AG09309 (cell line): Measurements from ENCODE around the gene EIF4EBP2.

Experiments
- DNase-seq: peaks from one replicate; pipeline ENCODE4 v3.0.0-alpha.2; 2010; ENCODE audit warnings: low read depth
- H3K4me3 ChIP-seq: 2 replicates; pipeline ENCODE4 v1.5.1; 2011; ENCODE audit warnings: mild to moderate bottlenecking, low read depth, low read length, moderate library complexity; ENCODE audit not compliant: control insufficient read depth
- CTCF ChIP-seq: IDR thresholded peaks from 2 replicates; pipeline ENCODE4 v1.5.1; 2011; ENCODE audit warnings: mild to moderate bottlenecking, low read depth, low read length, inconsistent platforms; ENCODE audit not compliant: insufficient read depth, control insufficient read depth; ENCODE audit errors: missing control alignments

Gene EIF4EBP2

DNA sequence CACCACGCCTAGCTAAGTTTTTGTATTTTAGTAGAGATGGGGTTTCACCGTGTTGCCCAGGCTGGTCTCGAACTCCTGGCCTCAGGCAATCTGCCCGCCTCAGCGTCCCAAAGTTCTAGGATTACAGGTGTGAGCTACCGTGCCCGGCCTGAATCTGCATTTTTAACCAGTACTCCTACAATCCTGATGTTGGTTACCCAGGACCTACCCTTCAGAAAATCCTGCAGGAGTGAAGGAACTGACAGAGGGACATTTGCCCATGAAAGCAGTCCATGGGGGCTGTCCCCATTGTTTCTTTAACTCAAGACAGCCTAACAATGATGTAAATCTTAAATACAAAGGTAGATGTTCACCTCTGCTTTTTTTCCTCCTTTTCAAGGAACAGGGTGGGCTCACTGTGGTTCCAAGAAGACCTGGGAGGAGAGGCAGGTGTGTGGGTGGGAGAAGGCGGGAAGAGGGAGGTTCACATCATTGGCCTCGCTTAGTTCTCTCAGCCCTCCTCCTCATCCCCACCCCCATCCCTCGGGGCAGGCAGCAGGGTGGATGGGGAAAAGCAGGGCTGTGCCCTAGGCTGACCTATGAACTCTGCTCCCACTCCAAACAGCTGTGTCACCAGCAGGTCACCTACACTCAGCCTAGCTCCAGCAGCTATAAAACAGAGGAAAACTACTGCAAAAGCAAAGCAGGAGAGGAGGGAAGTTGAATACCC, 35.0 kb upstream of the EIF4EBP2 start:
- TF ChIP-seq CTCF = no peak
- no peak for DNase-seq

DNA sequence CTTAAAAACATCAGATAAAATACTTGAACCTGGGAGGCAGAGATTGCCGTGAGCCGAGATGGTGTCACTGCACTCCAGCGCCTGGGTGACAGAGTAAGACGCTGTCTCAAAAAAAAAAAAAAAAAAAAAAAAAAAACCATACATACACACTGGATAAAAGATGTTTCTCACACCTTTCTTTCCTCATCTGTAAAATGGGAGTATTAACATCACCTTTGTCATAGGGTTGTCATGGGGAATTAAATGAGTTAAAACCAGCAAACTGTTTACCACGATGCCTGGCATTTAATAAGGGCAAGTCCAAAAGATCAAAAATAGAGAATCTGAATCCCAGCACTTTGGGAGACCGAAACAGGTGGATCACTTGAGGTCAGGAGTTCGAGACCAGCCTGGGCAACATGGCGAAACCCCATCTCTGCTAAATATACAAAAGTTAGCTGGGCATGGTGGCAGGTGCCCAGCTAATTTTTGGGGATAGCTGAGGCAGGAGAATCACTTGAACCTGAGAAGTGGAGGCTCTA, 34.4 kb upstream of the EIF4EBP2 start:
- H3K4me3 ChIP-seq = no peak overlapping the region
- TF ChIP-seq CTCF = no peak
- no peak for DNase-seq

More for the DNA sequence above, 35.0 kb upstream of the EIF4EBP2 start:
- H3K4me3 ChIP-seq = no peak overlapping the region

GRCh38 chr10:70370766-70371165, 33.2 kb upstream of the EIF4EBP2 start:
- H3K4me3 ChIP-seq = no peak overlapping the region
- DNase-seq = no peak
- no peak for TF ChIP-seq CTCF

DNA sequence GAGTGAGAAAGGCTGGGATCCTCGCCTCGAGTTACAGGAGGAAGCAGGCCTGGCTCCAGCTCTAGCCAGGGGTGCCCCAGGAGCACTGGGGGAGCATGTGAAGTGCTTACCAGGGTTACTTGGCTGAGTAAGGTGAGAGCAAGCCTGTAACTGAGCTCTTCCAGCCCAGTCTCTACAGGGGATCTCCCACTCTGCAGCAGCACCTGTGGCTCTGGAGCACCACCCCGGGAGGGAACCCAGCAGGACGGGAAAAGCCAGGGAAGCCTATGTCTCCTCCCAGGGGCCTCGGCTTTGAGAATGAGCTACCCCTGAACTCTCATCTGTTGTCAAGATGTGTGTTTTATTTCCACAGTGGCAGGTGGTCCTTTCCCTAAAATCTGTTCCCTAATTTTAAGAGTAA, 32.1 kb upstream of the EIF4EBP2 start:
- no peak for TF ChIP-seq CTCF
- no peak for DNase-seq
- no peak overlapping the region for H3K4me3 ChIP-seq

GRCh38 chr10:70374775-70375614, 28.9 kb upstream of the EIF4EBP2 start:
- H3K4me3 ChIP-seq = no peak overlapping the region
- no peak for TF ChIP-seq CTCF
- no peak for DNase-seq

DNA sequence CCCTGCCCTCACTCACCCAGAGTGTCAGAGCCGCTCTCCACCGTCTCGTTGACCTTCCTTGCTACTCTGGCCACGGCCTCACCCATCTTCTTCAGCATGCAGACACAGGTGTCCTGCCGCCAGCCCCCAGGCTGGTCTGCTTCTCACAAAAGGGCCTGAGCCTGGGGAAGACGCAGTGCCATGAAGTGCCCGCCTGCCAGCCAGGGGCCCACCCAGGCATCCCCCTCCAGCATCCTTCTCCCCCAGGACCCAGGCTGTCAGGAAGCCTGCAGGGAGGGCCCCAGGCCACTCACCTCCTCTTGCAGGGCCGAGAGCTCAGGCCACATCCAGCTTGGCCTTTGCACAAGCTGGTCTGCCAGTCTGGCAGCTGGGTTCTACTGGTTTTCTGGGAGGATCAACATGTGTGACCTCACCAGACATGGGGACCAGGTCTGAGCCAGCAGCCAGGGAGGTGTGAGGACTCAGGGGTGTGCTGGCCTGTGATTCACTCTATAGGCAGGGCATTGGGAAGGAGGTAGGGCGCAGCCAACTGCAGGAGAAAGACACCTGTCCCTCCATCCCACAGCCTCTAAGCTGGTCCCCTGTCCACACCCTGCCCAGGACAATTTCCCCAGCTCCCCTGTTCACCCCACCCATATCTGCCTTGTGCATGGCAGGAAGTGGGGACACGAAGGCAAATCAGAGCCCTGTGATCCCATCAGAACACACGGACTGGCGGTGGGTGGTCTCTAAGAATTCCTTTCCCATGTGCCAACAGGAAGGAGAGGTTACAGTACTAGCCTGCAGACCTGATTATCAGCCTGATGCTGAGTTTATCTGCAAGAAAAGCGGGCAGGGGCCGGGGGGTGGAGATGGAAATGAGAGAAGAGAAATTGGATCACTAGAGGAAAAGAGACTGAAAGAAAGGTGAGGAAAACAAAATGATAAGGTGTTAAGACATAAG, 27.2 kb upstream of the EIF4EBP2 start:
- H3K4me3 ChIP-seq = no peak overlapping the region
- no peak for DNase-seq
- no peak for TF ChIP-seq CTCF
